ENCODE measurements around the gene LRRC2.

GRCh38 chr3:46542801-46543201 lies 23.3 kb downstream of the LRRC2 start:
- no peak for TF ChIP-seq EZH2 (IDR thresholded peaks at IDR 0.05; ENCODE audit: low read length, unreplicated experiment)
- no peak for TF ChIP-seq CTCF (conservative IDR thresholded peaks at IDR 0.05; ENCODE audit: low read depth, low read length)
- TF ChIP-seq EZH2phosphoT487 (IDR thresholded peaks at IDR 0.05; ENCODE audit: borderline replicate concordance, low read length), result no peak

All from PC-3 (cell line).